Cardiac muscle cell (in vitro differentiated cells and primary cell): ENCODE measurements around the gene CDA. TPM values are rescaled to one million over a fixed set of nuclear protein-coding genes. Genes with fewer than 3 reads are reported as not detected.

ENCODE experiments used
- DNase-seq, 2 donors: peaks; one replicate each; pipeline versions ENCODE4 v3.0.0 to v3.0.0-alpha.2; 2010 to 2017; ENCODE audit warnings: low read depth in 1 of 2, low spot score in 1 of 2
- H3K27ac ChIP-seq: fragments of 200-600 bp; sonication (generic); 2 replicates; pipeline ENCODE4 v1.5.1; 2016
- H3K27me3 ChIP-seq: fragments of 200-600 bp; sonication (generic); 2 replicates; pipeline ENCODE4 v1.6.0; 2016; ENCODE audit warnings: control low read depth
- H3K36me3 ChIP-seq: fragments of 200-600 bp; sonication (generic); 2 replicates; pipeline ENCODE4 v1.5.1; 2016; ENCODE audit warnings: control low read depth
- H3K4me1 ChIP-seq: fragments of 200-600 bp; sonication (generic); 2 replicates; pipeline ENCODE4 v1.8.1; 2017; ENCODE audit warnings: low read depth, mild to moderate bottlenecking, mixed run types
- H3K4me3 ChIP-seq: fragments of 200-600 bp; sonication (generic); 2 replicates; pipeline ENCODE4 v1.5.1; 2016; ENCODE audit warnings: mild to moderate bottlenecking
- H3K9me3 ChIP-seq: fragments of 200-600 bp; sonication (generic); 2 replicates; pipeline ENCODE4 v1.5.1; 2017; ENCODE audit warnings: low read depth, mild to moderate bottlenecking, control low read depth
- CTCF ChIP-seq: IDR thresholded peaks from 2 replicates; pipeline ENCODE4 v1.5.1; 2012; ENCODE audit warnings: low read depth, mild to moderate bottlenecking, low read length
- polyA plus RNA-seq: library from polyadenylated mRNA; unstranded; fragments of >200 nt; fragmentation: Nextera tagmentation; extraction: Ambion mirVana; gene quantifications from 2 replicates; pipeline ENCODE4 v1.2.1, GENCODE V29; 2016
- total RNA-seq: library from RNA; depleted of rRNA; stranded (reverse); fragments of >200 nt; gene quantifications from 2 replicates; pipeline ENCODE4 v1.2.3, GENCODE V29; 2016

Gene CDA
- total and polyA plus RNA-seq, 2 experiments from 2014 or later = not detected

GRCh38 chr1:20661207-20662109 is 72.6 kb downstream of the CDA start, which contains the start of gene DDOST:
DDOST (minus strand) TSS chr1:20661369; CDS start chr1:20661350, 19 bp downstream.
- TF ChIP-seq CTCF = peak; percentile 34
- Histone ChIP-seq H3K4me3 (peak within 1 kb of the TSS; percentile 83), H3K27ac (peak within 1 kb of the TSS; percentile 89), H3K27me3 (no peaks in the 10 kb centered on the region), H3K4me1 (peaks cover 13% of the 10 kb centered on the region), H3K36me3 (peaks cover 10% of the 10 kb centered on the region), H3K9me3 (no peaks in the 10 kb centered on the region)
- DNase-seq = peak; percentile 98 to 99

- Histone ChIP-seq H3K27ac (peak overlapping the region; percentile 89), H3K4me3 (peak overlapping the region; percentile 83), H3K9me3 (no peaks in the 10 kb centered on the region), H3K36me3 (peaks cover 8% of the 10 kb centered on the region), H3K27me3 (no peaks in the 10 kb centered on the region), H3K4me1 (peaks cover 13% of the 10 kb centered on the region)
- no peak for DNase-seq
- TF ChIP-seq CTCF = no peak
Observed at GRCh38 chr1:20662110-20662475, 73.2 kb downstream of the CDA start.

- Histone ChIP-seq H3K36me3 (no peaks in the 10 kb centered on the region), H3K4me3 (no peak overlapping the region), H3K27ac (no peak overlapping the region), H3K9me3 (no peaks in the 10 kb centered on the region), H3K4me1 (peaks cover 13% of the 10 kb centered on the region), H3K27me3 (no peaks in the 10 kb centered on the region)
- TF ChIP-seq CTCF = no peak
- no peak for DNase-seq
Observed at GRCh38 chr1:20663365-20663764, 74.5 kb downstream of the CDA start.

GRCh38 chr1:20663969-20664715 is 75.2 kb downstream of the CDA start:
- Histone ChIP-seq H3K9me3 (no peaks in the 10 kb centered on the region), H3K27ac (no peak overlapping the region)
- DNase-seq = no peak

More at GRCh38 chr1:20663969-20664715, 75.2 kb downstream of the CDA start:
- no peak overlapping the region for H3K4me3 ChIP-seq
- no peaks in the 10 kb centered on the region for H3K36me3 ChIP-seq
- no peak for TF ChIP-seq CTCF
- H3K4me1 ChIP-seq = peaks cover 13% of the 10 kb centered on the region
- no peaks in the 10 kb centered on the region for H3K27me3 ChIP-seq
